ENCODE data around the gene DEAF1. TPM values are rescaled to one million over a fixed set of nuclear protein-coding genes. Genes with fewer than 3 reads are reported as not detected.
A peak's percentile ranks its signal among the peaks of the same experiment; 100 is the strongest.

Gene DEAF1
- total and polyA plus RNA-seq, 9 of the 15 experiments (the other 6 are each of a cell fraction or from before 2014, with no cell fraction given), result 2.0 to 69.1 (median 26.8) TPM

DNA sequence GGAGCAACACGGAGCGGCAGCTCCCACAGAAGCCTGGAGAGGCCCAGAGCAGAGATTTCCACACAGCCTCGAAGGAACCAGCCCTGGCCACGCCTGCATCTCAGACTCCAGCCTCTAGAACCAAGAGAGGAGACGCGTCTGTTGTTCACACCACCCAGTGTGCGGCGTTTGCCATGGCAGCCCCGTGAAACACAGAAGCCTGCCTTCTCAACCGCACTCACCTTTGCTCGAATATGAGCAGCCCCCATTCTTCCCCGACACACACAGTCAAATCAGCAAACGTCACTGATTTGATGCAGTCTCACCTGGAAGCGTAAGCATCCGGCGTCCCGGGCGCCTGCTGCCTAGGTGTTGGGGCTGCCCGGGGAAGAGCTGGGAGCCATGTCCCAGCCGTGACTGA lies 38.0 kb upstream of the DEAF1 start:
- WGBS (ENCODE audit: insufficient coverage, low coverage, missing lambda C conversion rate), result 37% methylated on average over 11 of the region's 20 CpGs
- ChIA-PET CTCF (ENCODE audit: low intra/inter-chr PET ratio) (no interaction called here), POLR2A (interaction anchor here (0.6 to 3.5 kb wide), 3 partner anchors 14 to 37 kb away, joined by 3 to 14 read pairs (median 6); partner anchors contain the start of gene TALDO1)
- H3K27me3 ChIP-seq (ENCODE audit: control insufficient read depth in 2 of 2, insufficient read depth in 2 of 2, low read length in 2 of 2), result no peaks in the 10 kb centered on the region
- no peak overlapping the region for H3K27ac ChIP-seq (ENCODE audit: extremely low read depth, low read depth, low read length)
- peaks cover 13 to 32% of the 10 kb centered on the region in 2 experiments; a peak in 4 of 5 replicates for H3K4me1 ChIP-seq (replicated peaks in 1 of 2; ENCODE audit: control insufficient read depth in 2 of 2, insufficient read depth in 2 of 2, low read length in 2 of 2)
- FAIRE-seq (no peak), ATAC-seq (no peak), DNase-seq (ENCODE audit: extremely low read depth in 1 of 4, low spot score in 3 of 4) (peak in 2 of 4 experiments; percentile 7 to 26)
- H3K4me2 ChIP-seq (ENCODE audit: insufficient read depth, low read length), result no peak overlapping the region
- TF ChIP-seq PCBP2 (IDR thresholded peaks at IDR 0.05; ENCODE audit: low read depth, low read length, poor library complexity, severe bottlenecking), result no peak
- no peak for TF ChIP-seq ZNF696 (CRISPR knock-in tag; conservative IDR thresholded peaks at IDR 0.05)
- TF ChIP-seq, protein P1, sequence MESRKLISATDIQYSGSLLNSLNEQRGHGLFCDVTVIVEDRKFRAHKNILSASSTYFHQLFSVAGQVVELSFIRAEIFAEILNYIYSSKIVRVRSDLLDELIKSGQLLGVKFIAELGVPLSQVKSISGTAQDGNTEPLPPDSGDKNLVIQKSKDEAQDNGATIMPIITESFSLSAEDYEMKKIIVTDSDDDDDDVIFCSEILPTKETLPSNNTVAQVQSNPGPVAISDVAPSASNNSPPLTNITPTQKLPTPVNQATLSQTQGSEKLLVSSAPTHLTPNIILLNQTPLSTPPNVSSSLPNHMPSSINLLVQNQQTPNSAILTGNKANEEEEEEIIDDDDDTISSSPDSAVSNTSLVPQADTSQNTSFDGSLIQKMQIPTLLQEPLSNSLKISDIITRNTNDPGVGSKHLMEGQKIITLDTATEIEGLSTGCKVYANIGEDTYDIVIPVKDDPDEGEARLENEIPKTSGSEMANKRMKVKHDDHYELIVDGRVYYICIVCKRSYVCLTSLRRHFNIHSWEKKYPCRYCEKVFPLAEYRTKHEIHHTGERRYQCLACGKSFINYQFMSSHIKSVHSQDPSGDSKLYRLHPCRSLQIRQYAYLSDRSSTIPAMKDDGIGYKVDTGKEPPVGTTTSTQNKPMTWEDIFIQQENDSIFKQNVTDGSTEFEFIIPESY (CRISPR knock-in tag; IDR thresholded peaks at IDR 0.05), result no peak
- no peak for TF ChIP-seq STAT5B (CRISPR knock-in tag; IDR thresholded peaks at IDR 0.05)
- TF ChIP-seq ERF (CRISPR knock-in tag; IDR thresholded peaks at IDR 0.05), result no peak
- no peak for TF ChIP-seq IFI16 (CRISPR knock-in tag; IDR thresholded peaks at IDR 0.05)
- no peak for TF ChIP-seq L3MBTL2 (IDR thresholded peaks at IDR 0.05)
- TF ChIP-seq ZNF274 (IDR thresholded peaks at IDR 0.05; ENCODE audit: borderline replicate concordance, low read depth, low read length), result no peak
- TF ChIP-seq, protein P2, sequence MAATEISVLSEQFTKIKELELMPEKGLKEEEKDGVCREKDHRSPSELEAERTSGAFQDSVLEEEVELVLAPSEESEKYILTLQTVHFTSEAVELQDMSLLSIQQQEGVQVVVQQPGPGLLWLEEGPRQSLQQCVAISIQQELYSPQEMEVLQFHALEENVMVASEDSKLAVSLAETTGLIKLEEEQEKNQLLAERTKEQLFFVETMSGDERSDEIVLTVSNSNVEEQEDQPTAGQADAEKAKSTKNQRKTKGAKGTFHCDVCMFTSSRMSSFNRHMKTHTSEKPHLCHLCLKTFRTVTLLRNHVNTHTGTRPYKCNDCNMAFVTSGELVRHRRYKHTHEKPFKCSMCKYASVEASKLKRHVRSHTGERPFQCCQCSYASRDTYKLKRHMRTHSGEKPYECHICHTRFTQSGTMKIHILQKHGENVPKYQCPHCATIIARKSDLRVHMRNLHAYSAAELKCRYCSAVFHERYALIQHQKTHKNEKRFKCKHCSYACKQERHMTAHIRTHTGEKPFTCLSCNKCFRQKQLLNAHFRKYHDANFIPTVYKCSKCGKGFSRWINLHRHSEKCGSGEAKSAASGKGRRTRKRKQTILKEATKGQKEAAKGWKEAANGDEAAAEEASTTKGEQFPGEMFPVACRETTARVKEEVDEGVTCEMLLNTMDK (IDR thresholded peaks at IDR 0.05; ENCODE audit: borderline replicate concordance, insufficient read depth, low read depth, low read length, poor library complexity, severe bottlenecking), result no peak
- TF ChIP-seq, protein P3, sequence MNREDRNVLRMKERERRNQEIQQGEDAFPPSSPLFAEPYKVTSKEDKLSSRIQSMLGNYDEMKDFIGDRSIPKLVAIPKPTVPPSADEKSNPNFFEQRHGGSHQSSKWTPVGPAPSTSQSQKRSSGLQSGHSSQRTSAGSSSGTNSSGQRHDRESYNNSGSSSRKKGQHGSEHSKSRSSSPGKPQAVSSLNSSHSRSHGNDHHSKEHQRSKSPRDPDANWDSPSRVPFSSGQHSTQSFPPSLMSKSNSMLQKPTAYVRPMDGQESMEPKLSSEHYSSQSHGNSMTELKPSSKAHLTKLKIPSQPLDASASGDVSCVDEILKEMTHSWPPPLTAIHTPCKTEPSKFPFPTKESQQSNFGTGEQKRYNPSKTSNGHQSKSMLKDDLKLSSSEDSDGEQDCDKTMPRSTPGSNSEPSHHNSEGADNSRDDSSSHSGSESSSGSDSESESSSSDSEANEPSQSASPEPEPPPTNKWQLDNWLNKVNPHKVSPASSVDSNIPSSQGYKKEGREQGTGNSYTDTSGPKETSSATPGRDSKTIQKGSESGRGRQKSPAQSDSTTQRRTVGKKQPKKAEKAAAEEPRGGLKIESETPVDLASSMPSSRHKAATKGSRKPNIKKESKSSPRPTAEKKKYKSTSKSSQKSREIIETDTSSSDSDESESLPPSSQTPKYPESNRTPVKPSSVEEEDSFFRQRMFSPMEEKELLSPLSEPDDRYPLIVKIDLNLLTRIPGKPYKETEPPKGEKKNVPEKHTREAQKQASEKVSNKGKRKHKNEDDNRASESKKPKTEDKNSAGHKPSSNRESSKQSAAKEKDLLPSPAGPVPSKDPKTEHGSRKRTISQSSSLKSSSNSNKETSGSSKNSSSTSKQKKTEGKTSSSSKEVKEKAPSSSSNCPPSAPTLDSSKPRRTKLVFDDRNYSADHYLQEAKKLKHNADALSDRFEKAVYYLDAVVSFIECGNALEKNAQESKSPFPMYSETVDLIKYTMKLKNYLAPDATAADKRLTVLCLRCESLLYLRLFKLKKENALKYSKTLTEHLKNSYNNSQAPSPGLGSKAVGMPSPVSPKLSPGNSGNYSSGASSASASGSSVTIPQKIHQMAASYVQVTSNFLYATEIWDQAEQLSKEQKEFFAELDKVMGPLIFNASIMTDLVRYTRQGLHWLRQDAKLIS (CRISPR knock-in tag; IDR thresholded peaks at IDR 0.05), result no peak
- TF ChIP-seq ZNF507 (tag; conservative IDR thresholded peaks at IDR 0.05), result no peak
- H3K9me3 ChIP-seq (replicated peaks; ENCODE audit: control insufficient read depth, insufficient read depth, low read depth, low read length), result no peaks in the 10 kb centered on the region
- H3K4me3 ChIP-seq, result no peak overlapping the region
- H3K36me3 ChIP-seq (ENCODE audit: control insufficient read depth, insufficient read depth, low read length), result no peaks in the 10 kb centered on the region
- intact Hi-C loops (cut with micrococcal nuclease), result no loop called here
- peak overlapping the region in 1 of 2 experiments; percentile 74; a peak in 2 of 4 replicates for H3K9ac ChIP-seq (ENCODE audit: insufficient read depth in 1 of 2, low read depth in 2 of 2, low read length in 2 of 2)
- no peaks in the 10 kb centered on the region for H3K79me2 ChIP-seq (ENCODE audit: control insufficient read depth, insufficient read depth, low read length)
- H2AFZ ChIP-seq (ENCODE audit: low read depth, low read length), result no peak overlapping the region
- in situ Hi-C loops (cut with MboI), result no loop called here
- H4K20me1 ChIP-seq (replicated peaks; ENCODE audit: control insufficient read depth, insufficient read depth, low read length), result no peaks in the 10 kb centered on the region
- BruUV-seq (replicated peaks), result no TSS peak
- H3K9me1 ChIP-seq (ENCODE audit: control insufficient read depth, insufficient read depth, low read length), result no peaks in the 10 kb centered on the region
